GM18505 (cell line): ENCODE measurements around the gene PAX7.

Experiments
- ATAC-seq: cut with Tn5 transposase; IDR thresholded peaks from one replicate; pipeline ENCODE4 v1.9.1; 2021; ENCODE audit not compliant: unreplicated experiment
- POLR2A ChIP-seq: IDR thresholded peaks from 4 replicates; pipeline ENCODE4 v1.6.1; 2011; ENCODE audit warnings: borderline replicate concordance; ENCODE audit not compliant: insufficient read depth, insufficient read length; ENCODE audit errors: extremely low read depth

Gene PAX7

DNA sequence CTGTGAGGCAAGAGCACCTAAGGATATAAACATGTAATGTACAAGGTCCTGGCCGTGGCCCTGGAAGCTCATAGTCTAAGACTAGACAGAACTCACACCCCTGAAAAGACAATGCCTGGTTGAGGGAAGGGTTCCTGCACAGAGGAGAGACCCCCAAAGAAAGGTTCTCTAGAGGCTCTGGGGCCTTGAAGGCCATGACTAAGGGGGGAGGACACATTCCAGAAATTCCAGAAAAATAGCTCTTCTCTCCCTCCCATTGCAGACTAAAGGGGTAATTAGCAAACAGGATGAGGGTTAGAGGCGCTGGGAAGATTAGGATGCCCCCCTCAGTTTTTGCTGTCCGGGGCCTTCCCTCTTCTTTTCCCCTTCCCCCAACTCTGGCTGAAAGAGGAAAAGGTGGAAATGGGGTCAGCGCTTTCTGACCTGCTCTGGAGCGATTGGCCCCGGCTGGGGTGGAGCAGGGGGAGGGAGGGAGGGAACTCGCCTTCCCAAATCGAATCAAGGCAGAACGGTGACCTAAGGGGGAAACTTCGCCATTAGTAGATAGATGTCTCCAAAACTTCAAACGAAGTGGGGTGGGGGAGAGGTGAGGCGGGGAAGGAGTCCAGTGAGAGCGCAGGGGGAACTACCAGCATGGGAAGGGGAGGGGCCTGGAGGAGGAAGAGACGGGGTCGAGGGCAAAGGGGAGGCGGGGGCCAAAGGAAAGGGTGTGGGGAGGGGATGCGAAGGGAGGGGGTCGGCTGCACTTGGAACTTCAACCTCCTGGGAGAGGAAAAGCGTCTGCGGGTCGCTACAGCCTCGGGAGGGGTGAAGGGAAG, 11.8 kb downstream of the PAX7 start:
- no peak for TF ChIP-seq POLR2A
- no peak for ATAC-seq

DNA sequence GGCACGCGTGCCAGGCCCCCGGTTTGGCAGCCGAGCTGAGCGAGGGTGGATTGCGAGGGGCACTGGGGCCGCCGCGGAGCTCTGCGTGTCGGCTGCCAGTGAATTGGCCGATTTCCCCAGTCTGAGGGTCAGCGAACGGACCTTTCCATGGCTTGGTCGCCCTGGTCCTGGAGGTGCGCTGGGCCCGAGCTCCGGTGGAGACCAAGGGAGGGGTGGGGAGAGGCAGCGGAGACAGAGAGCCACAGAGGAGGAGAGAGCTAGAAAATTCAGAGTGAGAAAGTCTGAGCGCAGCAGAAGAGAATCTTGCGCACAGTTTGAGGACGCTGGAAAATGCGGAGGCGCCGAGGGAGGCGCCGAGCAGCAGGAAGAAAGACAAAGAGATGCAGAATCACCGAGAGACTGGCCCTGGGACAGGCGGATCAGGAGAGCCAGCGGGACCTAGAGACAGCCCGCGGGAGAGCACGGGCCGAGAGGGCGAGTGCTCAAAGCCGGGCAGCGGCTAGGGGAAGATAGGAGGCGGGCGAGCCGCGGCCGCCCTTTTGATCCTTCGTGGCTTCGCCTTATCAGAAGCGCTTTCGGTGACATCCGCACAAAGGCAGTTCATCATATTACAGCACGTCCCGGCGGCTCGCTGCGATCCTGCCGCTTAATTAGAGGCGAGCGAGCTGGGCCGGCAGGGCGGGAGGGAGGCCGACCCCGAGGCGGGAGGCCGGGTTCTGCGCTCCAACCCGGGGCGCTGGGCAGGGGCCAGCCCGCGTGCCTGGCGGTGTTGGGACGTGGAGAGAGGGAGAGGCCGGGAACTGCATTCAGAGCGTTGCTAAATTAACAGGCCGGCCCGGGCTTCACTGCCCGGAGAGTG, 12.7 kb downstream of the PAX7 start:
- no peak for ATAC-seq
- TF ChIP-seq POLR2A = no peak

DNA sequence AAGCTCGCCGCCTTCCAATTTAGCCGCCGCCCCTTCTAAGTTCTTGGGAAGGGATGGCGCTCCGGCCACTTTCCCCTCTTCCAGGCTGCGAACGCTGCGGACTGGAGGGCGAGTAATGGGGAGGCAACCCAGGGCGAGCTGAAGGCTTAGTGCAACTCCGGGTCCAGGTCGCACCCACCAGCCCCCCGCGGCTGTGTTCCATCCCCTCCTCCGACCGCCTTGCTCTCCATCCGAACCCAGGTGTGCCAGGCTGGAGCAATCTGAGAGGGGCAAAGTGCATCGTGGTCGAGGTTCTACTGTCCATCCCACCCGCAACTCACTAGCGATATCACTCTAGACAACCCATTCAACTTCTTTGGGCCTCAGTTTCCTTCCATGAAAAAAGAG, 13.4 kb downstream of the PAX7 start:
- no peak for ATAC-seq
- TF ChIP-seq POLR2A = no peak

DNA sequence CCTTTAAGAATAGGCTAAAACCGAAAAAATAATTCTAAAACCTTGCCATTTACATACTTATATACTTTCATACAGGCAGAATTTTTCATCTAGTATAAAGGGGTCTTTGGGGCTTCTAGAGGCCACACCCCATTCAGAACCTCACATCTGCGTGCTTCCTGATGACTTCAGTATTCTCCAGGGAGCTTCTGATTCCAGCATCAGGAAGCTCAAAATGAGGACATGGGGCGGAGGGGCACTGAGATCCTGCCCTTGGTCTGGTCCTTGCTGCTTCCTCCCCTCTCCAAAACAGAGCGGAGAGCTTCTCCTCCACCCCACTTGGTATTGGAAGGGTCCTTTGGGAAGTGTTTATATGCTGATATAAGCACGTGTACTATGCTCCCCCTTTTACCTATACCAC, 13.8 kb downstream of the PAX7 start:
- TF ChIP-seq POLR2A = no peak
- ATAC-seq = no peak

DNA sequence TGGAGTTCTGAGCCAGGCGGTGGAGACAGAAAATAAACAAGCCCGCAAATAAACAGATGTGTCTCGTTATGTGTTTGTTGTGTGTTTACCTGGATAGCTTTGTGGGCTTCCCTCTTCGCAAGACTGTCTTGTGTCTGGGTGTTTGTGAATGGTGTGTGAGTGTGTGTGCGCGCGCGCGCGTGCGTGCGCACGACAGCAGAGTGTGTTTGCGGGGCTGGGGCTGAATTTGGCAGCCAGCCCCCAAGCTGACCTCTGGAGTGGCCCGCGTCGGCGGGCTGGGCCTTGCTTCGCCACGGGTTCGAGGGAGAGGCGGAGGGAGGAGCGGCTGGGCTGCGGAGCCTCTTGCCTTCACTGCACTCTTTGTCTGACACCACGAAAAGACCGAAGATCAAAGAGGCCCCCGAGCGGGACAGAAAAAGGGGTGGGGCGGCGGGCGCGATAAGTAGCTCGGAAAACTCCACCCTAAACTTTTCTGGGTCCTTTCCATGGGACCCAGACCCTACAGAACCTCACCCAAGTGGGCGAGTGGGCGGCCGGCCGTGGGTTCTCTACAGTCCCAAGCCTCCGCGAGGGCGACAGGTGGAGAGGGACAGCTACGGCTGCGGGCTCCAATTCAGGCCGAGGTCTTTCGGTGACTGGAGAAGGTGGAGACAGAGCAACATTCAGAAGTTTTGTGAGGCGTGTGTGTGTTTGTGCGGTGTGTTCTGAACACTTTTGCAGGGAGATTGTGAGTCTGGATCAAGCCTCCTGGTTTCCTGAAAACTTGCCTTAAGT, 14.5 kb downstream of the PAX7 start:
- ATAC-seq = no peak
- no peak for TF ChIP-seq POLR2A

DNA sequence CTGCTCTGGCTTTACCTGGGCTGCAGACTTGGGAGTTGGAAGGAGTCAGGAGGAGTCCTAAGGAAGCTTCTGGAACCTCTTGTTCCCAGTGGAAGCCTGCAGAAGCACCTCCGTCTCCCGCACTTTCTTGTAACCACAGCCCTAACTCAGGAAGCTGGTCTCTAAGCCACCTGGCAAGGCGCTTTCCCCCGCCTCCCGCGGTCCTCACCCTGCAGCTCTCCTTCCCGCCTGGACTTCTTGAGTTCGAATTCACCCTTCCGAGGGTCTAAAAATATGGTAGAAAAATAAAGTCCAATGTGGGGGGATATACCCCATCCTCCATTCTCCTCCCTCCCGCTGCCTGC, 15.1 kb downstream of the PAX7 start:
- no peak for TF ChIP-seq POLR2A
- ATAC-seq = no peak

DNA sequence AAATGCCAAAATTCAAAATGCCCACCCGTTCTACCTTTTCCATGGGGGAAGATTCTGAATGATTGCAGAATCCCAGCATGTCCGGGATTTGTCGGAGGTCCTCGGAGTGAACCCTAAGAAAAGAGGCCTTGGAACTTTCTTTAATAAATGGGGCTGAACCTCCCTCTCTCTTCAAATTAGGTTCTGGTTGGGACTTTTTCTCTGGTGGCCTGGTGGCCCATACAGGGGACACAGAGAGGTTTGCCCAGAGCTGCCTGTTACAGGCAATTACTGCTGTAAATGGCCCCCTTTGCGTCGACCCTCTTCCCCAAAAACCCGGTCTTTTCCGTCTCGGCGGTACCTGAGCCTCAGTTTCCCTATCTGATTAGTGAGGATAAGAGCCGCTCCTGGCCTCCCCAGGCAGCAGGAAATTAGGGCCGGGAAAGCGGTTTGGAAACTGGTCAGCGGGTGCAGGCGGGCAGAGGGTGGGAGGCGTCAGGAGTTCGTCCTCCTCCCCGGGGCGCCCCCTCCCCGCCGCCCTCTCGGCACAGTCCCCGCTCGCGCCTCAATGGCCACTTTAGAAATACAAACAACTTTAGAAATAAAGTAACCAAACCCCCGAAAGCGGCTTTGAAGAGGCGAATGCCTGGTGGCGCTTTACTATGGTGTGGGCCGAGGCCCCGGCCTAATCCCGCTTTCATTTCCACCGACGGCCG, 15.6 kb downstream of the PAX7 start:
- TF ChIP-seq POLR2A = no peak
- no peak for ATAC-seq

DNA sequence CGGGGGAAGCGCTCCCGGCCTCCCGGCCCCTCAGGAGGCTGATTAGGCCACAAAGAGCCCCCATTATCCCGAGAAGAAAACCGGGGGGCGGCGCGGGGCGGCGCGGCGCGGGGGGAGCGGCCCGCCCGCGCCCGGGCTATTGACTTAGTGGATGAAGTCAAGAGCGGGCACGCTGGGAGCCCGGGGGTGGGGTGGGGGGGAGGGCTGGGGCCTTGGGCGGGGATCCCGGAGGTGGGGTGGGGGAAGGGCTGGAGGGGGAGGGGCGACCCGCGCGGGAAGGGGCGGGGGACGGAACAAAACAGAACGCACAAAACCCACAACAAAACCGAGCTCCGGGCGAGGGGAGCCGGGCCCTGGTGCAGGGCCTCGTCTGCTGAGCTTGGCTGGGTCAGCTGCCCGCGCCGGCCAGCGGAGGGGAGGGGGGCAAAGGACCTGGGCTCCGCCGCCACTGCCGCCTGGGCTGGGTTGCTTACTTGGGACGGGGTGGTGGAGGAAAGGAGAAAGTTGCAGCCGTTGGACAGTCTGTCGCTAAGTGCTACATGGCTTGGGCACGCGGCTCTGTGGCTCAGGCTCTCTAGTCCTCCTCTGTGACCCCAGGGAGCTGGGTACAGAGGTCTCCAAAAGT, 16.3 kb downstream of the PAX7 start:
- no peak for ATAC-seq
- TF ChIP-seq POLR2A = no peak

DNA sequence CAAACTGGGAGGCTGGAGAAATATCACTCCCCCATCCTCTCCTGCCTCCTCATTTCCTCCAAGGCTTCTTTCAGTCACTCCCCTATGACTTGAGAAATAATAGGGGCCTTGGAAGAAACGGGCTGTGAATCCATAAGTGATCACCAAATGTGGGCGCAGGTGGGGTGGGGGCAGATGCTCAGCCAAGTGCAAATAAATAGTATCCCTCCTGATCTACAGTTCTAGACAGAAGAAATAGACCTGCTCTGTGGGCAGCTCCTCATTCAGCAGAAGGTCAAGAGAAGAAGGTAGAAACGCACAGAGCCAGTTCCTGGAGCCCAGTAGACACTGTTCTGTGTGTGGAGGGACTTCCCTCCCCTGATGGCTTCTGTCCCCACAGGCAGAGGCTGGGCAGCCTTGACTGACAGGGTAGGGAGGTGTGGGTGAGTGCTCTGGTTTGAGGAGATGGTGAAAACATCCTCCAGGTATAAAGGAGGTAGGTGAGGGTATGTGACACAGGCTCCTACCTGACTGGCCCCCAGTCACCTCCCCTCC, 17.1 kb downstream of the PAX7 start:
- TF ChIP-seq POLR2A = no peak
- no peak for ATAC-seq

DNA sequence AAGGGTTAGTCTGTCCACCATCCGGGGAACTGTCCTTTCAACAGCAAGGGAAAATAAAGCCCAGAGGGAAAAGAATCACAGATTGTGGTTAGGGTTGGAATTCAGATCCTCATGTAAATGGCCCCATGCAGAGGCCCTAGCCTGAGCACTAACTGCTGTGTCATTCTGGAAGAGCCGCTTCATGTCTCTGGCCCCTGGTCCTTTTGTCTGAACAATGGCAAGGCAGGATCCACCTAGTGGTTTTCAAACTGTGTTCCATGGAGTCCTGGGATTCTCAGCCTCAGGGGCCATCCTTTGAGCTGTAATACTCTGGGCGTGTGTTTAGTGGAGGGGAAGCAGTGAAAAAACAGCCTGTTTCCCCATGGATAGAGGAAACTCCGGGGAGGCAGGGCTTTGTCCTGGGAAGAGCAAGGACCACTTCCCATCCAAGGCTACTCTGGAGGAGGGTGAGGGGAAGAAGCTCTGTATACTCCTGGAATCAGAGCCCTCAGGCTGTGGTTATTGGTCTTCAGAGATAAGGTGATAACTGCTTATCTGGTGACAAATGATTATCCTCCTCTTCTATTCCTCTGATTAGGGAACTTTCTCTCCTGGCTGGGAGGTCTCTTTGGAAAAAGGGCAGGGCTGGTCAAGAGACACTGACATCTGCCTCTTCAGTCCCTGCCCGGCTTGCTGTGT, 19.2 kb downstream of the PAX7 start:
- no peak for ATAC-seq
- no peak for TF ChIP-seq POLR2A

DNA sequence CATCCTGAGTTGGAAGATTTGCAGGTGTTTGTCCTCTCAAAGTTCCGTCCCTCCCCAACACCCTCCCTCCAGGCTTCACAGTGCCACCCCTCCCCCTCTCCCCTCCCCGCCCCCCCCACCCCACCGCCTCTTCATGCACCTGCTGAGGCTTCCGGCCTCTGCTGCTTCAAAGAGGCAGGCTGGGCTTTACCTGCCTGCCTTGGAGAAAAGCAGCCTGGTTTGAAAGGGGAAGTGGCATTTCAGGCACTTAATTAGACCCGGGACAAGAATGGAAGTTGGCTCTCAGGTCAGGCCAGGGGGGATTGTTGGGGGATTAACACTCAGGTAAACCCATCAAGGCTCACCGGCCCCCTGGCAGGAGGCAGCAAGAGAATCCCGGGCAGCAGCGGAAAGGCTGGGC, 21.1 kb downstream of the PAX7 start:
- no peak for TF ChIP-seq POLR2A
- ATAC-seq = no peak

DNA sequence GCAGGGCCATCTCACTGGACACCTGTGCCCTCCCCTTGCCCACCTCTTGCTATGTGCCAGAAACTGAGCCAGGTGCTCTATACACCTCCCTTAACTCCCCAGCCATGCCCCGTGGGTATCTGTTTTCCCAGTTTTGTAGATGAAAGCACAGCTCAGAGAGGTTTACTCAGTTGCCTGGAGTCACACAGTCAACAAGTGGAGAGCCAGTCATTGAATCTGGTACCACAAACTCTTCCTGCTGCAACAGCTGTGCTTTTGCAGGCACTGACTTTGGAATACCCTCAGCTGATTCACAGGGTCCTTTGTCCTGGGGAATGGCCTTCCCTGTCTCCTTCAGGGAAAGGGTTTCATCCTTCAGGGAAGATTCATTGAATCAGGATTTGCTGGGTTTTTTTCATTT, 22.1 kb downstream of the PAX7 start:
- no peak for ATAC-seq
- no peak for TF ChIP-seq POLR2A
